Bronchial epithelial cell (primary cell): ENCODE data around the gene APEX1. TPM values are rescaled to one million over a fixed set of nuclear protein-coding genes. Genes with fewer than 3 reads are reported as not detected.

ENCODE experiments used
- DNase-seq: peaks from one replicate; pipeline ENCODE4 v3.0.0-alpha.2; 2010; ENCODE audit warnings: low read depth
- FAIRE-seq: peaks from 2 replicates; lab custom pipeline; 2011; peaks lifted over from hg19 to GRCh38; lab: Jason Lieb, UNC
- H3K27me3 ChIP-seq: 2 replicates; pipeline ENCODE4 v1.5.1; 2011; ENCODE audit warnings: low read length; ENCODE audit not compliant: control insufficient read depth, insufficient read depth
- H3K36me3 ChIP-seq: 2 replicates; pipeline ENCODE4 v1.5.1; 2011; ENCODE audit warnings: low read length; ENCODE audit not compliant: control insufficient read depth, insufficient read depth
- H3K4me3 ChIP-seq: 2 replicates; pipeline ENCODE4 v1.5.1; 2011; ENCODE audit warnings: mild to moderate bottlenecking, low read depth, low read length, control low read depth
- total RNA-seq: library from RNA; depleted of rRNA; stranded (reverse); fragments of >200 nt; gene quantifications from 2 replicates; pipeline ENCODE4 v1.2.1, GENCODE V29; 2014
- TF ChIP-seq, protein P1 (sequence below): IDR thresholded peaks from 2 replicates; pipeline ENCODE4 v1.5.1; 2011; ENCODE audit warnings: mild to moderate bottlenecking, moderate library complexity, low read length, control low read depth, inconsistent platforms; ENCODE audit not compliant: insufficient read depth, severe bottlenecking

Gene APEX1
- total RNA-seq, 1 donor from 2014 or later: 56.1 TPM

DNA sequence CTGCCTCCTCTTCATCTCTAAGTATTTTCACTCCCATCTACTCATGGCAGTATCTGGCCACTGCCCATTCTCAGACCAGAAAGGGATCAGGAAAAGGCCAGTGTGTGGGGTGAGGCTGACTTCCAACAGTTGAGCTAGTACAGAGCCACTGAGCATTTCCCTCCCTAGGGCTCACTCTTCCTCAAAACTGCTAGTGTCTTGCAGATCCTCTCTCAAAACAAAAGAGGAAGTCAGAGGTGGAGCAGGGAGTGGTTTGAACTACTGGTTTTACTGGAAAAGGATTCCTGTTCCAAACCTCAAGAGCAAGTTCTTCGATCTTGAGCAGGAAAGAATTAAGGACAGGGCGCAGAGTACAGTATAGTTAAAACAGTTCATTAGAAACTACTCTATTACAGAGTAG lies 38.6 kb downstream of the APEX1 start:
- DNase-seq: peak; percentile 46
- Histone ChIP-seq H3K27me3 (no peaks in the 10 kb centered on the region), H3K4me3 (no peak overlapping the region), H3K36me3 (no peaks in the 10 kb centered on the region)
- TF ChIP-seq, protein P1, sequence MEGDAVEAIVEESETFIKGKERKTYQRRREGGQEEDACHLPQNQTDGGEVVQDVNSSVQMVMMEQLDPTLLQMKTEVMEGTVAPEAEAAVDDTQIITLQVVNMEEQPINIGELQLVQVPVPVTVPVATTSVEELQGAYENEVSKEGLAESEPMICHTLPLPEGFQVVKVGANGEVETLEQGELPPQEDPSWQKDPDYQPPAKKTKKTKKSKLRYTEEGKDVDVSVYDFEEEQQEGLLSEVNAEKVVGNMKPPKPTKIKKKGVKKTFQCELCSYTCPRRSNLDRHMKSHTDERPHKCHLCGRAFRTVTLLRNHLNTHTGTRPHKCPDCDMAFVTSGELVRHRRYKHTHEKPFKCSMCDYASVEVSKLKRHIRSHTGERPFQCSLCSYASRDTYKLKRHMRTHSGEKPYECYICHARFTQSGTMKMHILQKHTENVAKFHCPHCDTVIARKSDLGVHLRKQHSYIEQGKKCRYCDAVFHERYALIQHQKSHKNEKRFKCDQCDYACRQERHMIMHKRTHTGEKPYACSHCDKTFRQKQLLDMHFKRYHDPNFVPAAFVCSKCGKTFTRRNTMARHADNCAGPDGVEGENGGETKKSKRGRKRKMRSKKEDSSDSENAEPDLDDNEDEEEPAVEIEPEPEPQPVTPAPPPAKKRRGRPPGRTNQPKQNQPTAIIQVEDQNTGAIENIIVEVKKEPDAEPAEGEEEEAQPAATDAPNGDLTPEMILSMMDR: no peak
- no peak for FAIRE-seq

DNA sequence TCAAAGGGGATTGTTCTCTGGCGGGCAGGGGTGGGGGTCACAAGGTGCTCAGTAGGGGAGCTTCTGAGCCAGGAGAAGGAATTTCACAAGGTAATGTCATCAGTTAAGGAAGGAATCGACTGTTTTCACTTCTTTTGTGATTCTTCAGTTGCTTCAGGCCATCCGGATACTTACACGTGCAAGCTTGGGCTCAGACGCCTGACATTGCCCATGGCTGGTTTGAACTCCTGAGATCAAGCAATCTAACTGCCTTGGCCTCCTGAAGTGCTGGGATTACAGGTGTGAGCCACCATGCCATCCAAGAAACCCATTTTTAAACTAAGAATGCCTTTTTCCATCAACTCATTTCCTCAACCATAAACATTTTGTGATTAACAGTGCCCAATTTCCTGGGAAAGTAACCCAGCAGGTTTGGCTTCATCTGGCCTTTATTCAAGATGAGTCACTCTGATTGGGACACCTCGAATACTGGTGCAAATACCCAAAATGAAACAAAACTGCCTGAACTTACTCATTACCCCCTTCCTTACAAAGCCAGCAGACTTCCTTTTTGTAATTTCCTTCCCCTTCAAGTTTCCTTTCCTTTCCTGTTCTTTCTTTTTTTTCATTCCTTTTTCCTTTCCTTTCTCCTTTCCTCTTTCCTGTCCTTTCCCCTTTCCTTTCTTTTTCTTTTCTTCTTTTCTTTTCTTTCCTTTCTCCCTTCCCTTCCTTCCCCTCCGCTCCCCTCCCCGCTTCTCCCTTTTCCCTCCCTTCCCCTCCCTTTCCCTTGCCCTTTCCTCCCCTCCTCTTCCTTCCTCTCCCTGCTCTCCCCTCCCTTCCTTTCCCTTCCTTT lies 40.1 kb downstream of the APEX1 start:
- no peak for FAIRE-seq

GRCh38 chr14:20498622-20499021 lies 43.6 kb downstream of the APEX1 start:
- no peaks in the 10 kb centered on the region for H3K27me3 ChIP-seq
- no peak for DNase-seq
- TF ChIP-seq, protein P1: no peak
- no peak overlapping the region for H3K4me3 ChIP-seq
- H3K36me3 ChIP-seq: no peaks in the 10 kb centered on the region
- FAIRE-seq: no peak

More for the DNA sequence above, 40.1 kb downstream of the APEX1 start:
- TF ChIP-seq, protein P1: no peak
- Histone ChIP-seq H3K27me3 (no peaks in the 10 kb centered on the region), H3K36me3 (no peaks in the 10 kb centered on the region), H3K4me3 (no peak overlapping the region)
- peak; percentile 90 for DNase-seq

DNA sequence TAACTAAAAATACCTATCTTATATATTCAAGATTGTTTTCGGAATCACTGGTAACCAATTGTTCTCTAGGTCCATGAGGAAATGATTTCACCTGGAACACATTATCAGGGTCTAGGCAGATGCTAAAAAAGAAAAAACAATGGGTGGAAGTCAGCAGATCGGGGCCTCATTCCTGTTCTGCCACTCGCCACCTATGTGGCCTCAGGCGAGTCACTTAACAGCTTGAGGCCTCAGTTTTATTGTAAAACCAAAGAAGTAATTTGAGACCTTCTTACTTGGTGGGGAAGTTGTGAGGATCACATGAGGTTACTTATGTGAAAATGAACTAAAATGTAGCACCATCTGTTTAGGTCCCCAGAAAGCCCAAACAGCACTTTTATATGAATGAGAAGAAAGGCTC lies 44.1 kb downstream of the APEX1 start:
- no peak overlapping the region for H3K4me3 ChIP-seq
- TF ChIP-seq, protein P1: no peak
- DNase-seq (no peak), FAIRE-seq (no peak)
- no peaks in the 10 kb centered on the region for H3K36me3 ChIP-seq
- no peaks in the 10 kb centered on the region for H3K27me3 ChIP-seq

GRCh38 chr14:20499881-20500280 lies 44.9 kb downstream of the APEX1 start:
- no peaks in the 10 kb centered on the region for H3K36me3 ChIP-seq
- H3K27me3 ChIP-seq: no peaks in the 10 kb centered on the region
- H3K4me3 ChIP-seq: no peak overlapping the region
- no peak for DNase-seq
- FAIRE-seq: no peak
- TF ChIP-seq, protein P1: no peak
